Calu3 (cell line): ENCODE data around the gene RUNX2. TPM values are rescaled to one million over a fixed set of nuclear protein-coding genes. Genes with fewer than 3 reads are reported as not detected.
"Not testable (repeated sequence)": the region's sequence is repeated elsewhere in the genome, so short reads cannot be mapped to it uniquely, and the experiment has no call there.

Experiments used
- BruUV-seq: library from RNA; stranded (reverse); fragments of 400-500 nt; replicated peaks from 2 replicates; lab custom pipeline; 2021; lab: Mats Ljungman, UMichigan
- CTCF ChIA-PET: fragments of 300-600 bp; sonication (Branson Sonifier 250); formaldehyde crosslinking; loops from one replicate; lab custom pipeline; 2022; ENCODE audit warnings: antibody characterized with exemption; lab: Charles Lee
- DNase-seq: peaks from one replicate; pipeline ENCODE4 v3.0.0; 2022
- H3K27ac Mint-ChIP-seq: one replicate; pipeline ENCODE4 v1.8.0; 2022; ENCODE audit warnings: mixed read lengths; ENCODE audit not compliant: unreplicated experiment
- H3K27me3 Mint-ChIP-seq: one replicate; pipeline ENCODE4 v1.8.0; 2022; ENCODE audit warnings: mixed read lengths; ENCODE audit not compliant: unreplicated experiment
- H3K36me3 Mint-ChIP-seq: one replicate; pipeline ENCODE4 v1.8.0; 2022; ENCODE audit warnings: mild to moderate bottlenecking, moderate library complexity, mixed read lengths; ENCODE audit not compliant: insufficient read depth, unreplicated experiment
- H3K4me1 Mint-ChIP-seq: one replicate; pipeline ENCODE4 v1.8.0; 2022; ENCODE audit warnings: mild to moderate bottlenecking, low read depth, mixed read lengths; ENCODE audit not compliant: unreplicated experiment
- H3K4me3 Mint-ChIP-seq: one replicate; pipeline ENCODE4 v1.8.0; 2022; ENCODE audit warnings: mild to moderate bottlenecking, low read depth, moderate library complexity, mixed read lengths; ENCODE audit not compliant: unreplicated experiment
- H3K9me3 Mint-ChIP-seq: one replicate; pipeline ENCODE4 v1.8.0; 2022; ENCODE audit warnings: low read depth, mixed read lengths; ENCODE audit not compliant: unreplicated experiment
- CTCF ChIP-seq: fragments of 200-600 bp; IDR thresholded peaks from one replicate; pipeline ENCODE4 v1.8.0; 2022; ENCODE audit warnings: antibody characterized with exemption; ENCODE audit not compliant: unreplicated experiment
- intact Hi-C: fragments of 100-400 bp; cut with micrococcal nuclease; formaldehyde crosslinking; loops from one replicate; pipeline ENCODE4 v1.10.0; 2022; ENCODE audit not compliant: unreplicated experiment
- total RNA-seq: library from RNA; stranded (reverse); gene quantifications from 2 replicates; pipeline ENCODE4 v1.2.3, GENCODE V29; 2022

The RUNX2 gene
- total RNA-seq, 1 experiment from 2014 or later: 0.54 TPM

GRCh38 chr6:45293306-45293705 lies 34.8 kb upstream of the RUNX2 start:
- H3K27me3 Mint-ChIP-seq: no peaks in the 10 kb centered on the region
- no TSS peak for BruUV-seq
- H3K4me3 Mint-ChIP-seq: no peak overlapping the region
- CTCF ChIA-PET: no interaction called here
- H3K9me3 Mint-ChIP-seq: no peaks in the 10 kb centered on the region
- H3K36me3 Mint-ChIP-seq: no peaks in the 10 kb centered on the region
- intact Hi-C loops: no loop called here
- TF ChIP-seq CTCF: no peak
- H3K27ac Mint-ChIP-seq: no peak overlapping the region
- DNase-seq: no peak
- H3K4me1 Mint-ChIP-seq: no peaks in the 10 kb centered on the region

- H3K9me3 Mint-ChIP-seq, intact Hi-C loops, H3K27ac Mint-ChIP-seq, H3K36me3 Mint-ChIP-seq, H3K27me3 Mint-ChIP-seq, H3K4me3 Mint-ChIP-seq, DNase-seq, BruUV-seq, H3K4me1 Mint-ChIP-seq: not testable (repeated sequence)
- CTCF ChIA-PET: interaction anchor here (0.6 kb wide), 1 partner anchor 95 kb away, joined by 4 read pairs; no protein-coding TSS in a partner anchor
These were observed 33.9 kb upstream of the RUNX2 start for GRCh38 chr6:45294065-45294701.

GRCh38 chr6:45297320-45297719 lies 30.8 kb upstream of the RUNX2 start:
- intact Hi-C loops: no loop called here
- no peak overlapping the region for H3K27ac Mint-ChIP-seq
- no TSS peak for BruUV-seq
- CTCF ChIA-PET: no interaction called here
- no peaks in the 10 kb centered on the region for H3K9me3 Mint-ChIP-seq
- DNase-seq: no peak
- TF ChIP-seq CTCF: no peak
- H3K36me3 Mint-ChIP-seq: no peaks in the 10 kb centered on the region
- no peaks in the 10 kb centered on the region for H3K4me1 Mint-ChIP-seq
- H3K4me3 Mint-ChIP-seq: no peak overlapping the region
- no peaks in the 10 kb centered on the region for H3K27me3 Mint-ChIP-seq

- no TSS peak for BruUV-seq
- H3K4me3 Mint-ChIP-seq: no peak overlapping the region
- CTCF ChIA-PET: interaction anchor here (0.7 kb wide), 1 partner anchor 391 kb away, joined by 3 read pairs; no protein-coding TSS in a partner anchor
These were observed 29.0 kb upstream of the RUNX2 start for GRCh38 chr6:45299096-45299581.

More at GRCh38 chr6:45299096-45299581, 29.0 kb upstream of the RUNX2 start:
- peaks cover 4% of the 10 kb centered on the region for H3K9me3 Mint-ChIP-seq
- no peak for DNase-seq
- no peak overlapping the region for H3K27ac Mint-ChIP-seq
- H3K4me1 Mint-ChIP-seq: no peaks in the 10 kb centered on the region
- H3K36me3 Mint-ChIP-seq: no peaks in the 10 kb centered on the region
- no peaks in the 10 kb centered on the region for H3K27me3 Mint-ChIP-seq
- intact Hi-C loops: no loop called here
- TF ChIP-seq CTCF: no peak
